Gastroesophageal sphincter (tissue), 4 donors: ENCODE data around the gene TRIM54. TPM values are rescaled to one million over a fixed set of nuclear protein-coding genes. Genes with fewer than 3 reads are reported as not detected.

Source experiments
- ATAC-seq: fragments of 150-250 bp; one replicate; pipeline ENCODE4 v1.9.1; 2016; ENCODE audit warnings: mild to moderate bottlenecking, moderate library complexity
- H3K27ac ChIP-seq, 4 donors: fragments of 200-600 bp; sonication (generic) in 3 of 4; 1 replicate in 3 of 4; 2 replicates in 1 of 4; pipeline ENCODE4 v1.5.1; 2016 to 2019
- H3K27me3 ChIP-seq: fragments of 200-600 bp; sonication (generic); one replicate; pipeline ENCODE4 v1.5.1; 2019
- H3K36me3 ChIP-seq, 2 donors: fragments of 200-600 bp; sonication (generic); one replicate each; pipeline ENCODE4 v1.5.1; 2019; ENCODE audit warnings: control low read depth in 1 of 2
- H3K4me1 ChIP-seq, 3 donors: fragments of 200-600 bp; sonication (generic); 1 replicate in 2 of 3; 2 replicates in 1 of 3; pipeline ENCODE4 v1.5.1; 2016 to 2019; ENCODE audit warnings: control low read depth in 2 of 3
- H3K4me3 ChIP-seq, 2 donors: fragments of 200-600 bp; sonication (generic); one replicate each; pipeline ENCODE4 v1.5.1; 2019; ENCODE audit warnings: mild to moderate bottlenecking in 1 of 2, moderate library complexity in 1 of 2
- H3K9me3 ChIP-seq, 3 donors: fragments of 200-600 bp; sonication (generic); one replicate each; pipeline ENCODE4 v1.5.1; 2017 to 2019; ENCODE audit warnings: control low read depth in 2 of 3
- CTCF ChIP-seq, 4 experiments: fragments of 200-600 bp in 2 of 4; fragments of 450-650 bp in 2 of 4; sonication (generic) in 1 of 4; IDR thresholded peaks; one replicate each; pipeline ENCODE4 v1.5.1; 2017 to 2019; ENCODE audit warnings: antibody characterized with exemption in 4 of 4, mild to moderate bottlenecking in 2 of 4, moderate library complexity in 2 of 4
- EP300 ChIP-seq: sonication (generic); formaldehyde crosslinking; IDR thresholded peaks from one replicate; pipeline ENCODE4 v1.6.1; 2017; ENCODE audit warnings: antibody characterized with exemption, mild to moderate bottlenecking
- POLR2A ChIP-seq, 2 donors: fragments of 450-650 bp; IDR thresholded peaks; one replicate each; pipeline ENCODE4 v1.6.1; 2017; ENCODE audit warnings: antibody characterized with exemption in 2 of 2, mild to moderate bottlenecking in 2 of 2, moderate library complexity in 1 of 2
- POLR2AphosphoS5 ChIP-seq: sonication (generic); formaldehyde crosslinking; IDR thresholded peaks from one replicate; pipeline ENCODE4 v1.6.1; 2017; ENCODE audit warnings: antibody characterized with exemption
- WGBS, 2 donors: methylation state at CpG; one replicate each; pipeline ENCODE4 v1.1.5; 2018; ENCODE audit warnings: low coverage in 1 of 2; 5-methylcytosine and 5-hydroxymethylcytosine counted together
- total RNA-seq, 4 donors: library from RNA; depleted of rRNA; stranded (reverse); fragments of >200 nt; gene quantifications; one replicate each; pipeline ENCODE4 v1.1.0, GENCODE V29; 2016

TRIM54 gene
- under 1 TPM in 2 of 4 donors, not detected in 2; 0.15 to 0.31 TPM for total RNA-seq

- no peaks in the 10 kb centered on the region for H3K9me3 ChIP-seq
- WGBS, 2 donors = 46 to 50% methylated on average over 2 to 3 of the region's 5 CpGs
- H3K36me3 ChIP-seq = no peaks in the 10 kb centered on the region
- H3K27me3 ChIP-seq = peaks cover 44% of the 10 kb centered on the region
- TF ChIP-seq EP300 (no peak), CTCF (IDR thresholded peaks at IDR 0.05) (no peak), POLR2AphosphoS5 (no peak), POLR2A (IDR thresholded peaks at IDR 0.05) (no peak)
- H3K4me1 ChIP-seq = peaks cover 0 to 6% (median 0%) of the 10 kb centered on the region in 3 donors
- H3K27ac ChIP-seq = no peak within 1 kb of the TSS
- ATAC-seq = no peak
- H3K4me3 ChIP-seq = no peak within 1 kb of the TSS
These were observed at the start of gene TRIM54 for GRCh38 chr2:27281855-27282559. TSS of gene TRIM54 (plus strand) at chr2:27282429. CDS start at chr2:27282732, 303 bp downstream.

GRCh38 chr2:27233341-27233740 lies 48.9 kb upstream of the TRIM54 start:
- no peaks in the 10 kb centered on the region for H3K9me3 ChIP-seq
- H3K27me3 ChIP-seq = no peaks in the 10 kb centered on the region
- TF ChIP-seq EP300 (no peak), POLR2AphosphoS5 (no peak), CTCF (IDR thresholded peaks at IDR 0.05) (no peak), POLR2A (IDR thresholded peaks at IDR 0.05) (no peak)
- no CpG with 5 or more reads among the region's 14 CpGs for WGBS, 2 donors
- H3K27ac ChIP-seq = no peak overlapping the region
- H3K4me1 ChIP-seq = no peaks in the 10 kb centered on the region
- H3K36me3 ChIP-seq = peaks cover 0 to 100% of the 10 kb centered on the region in 2 donors
- H3K4me3 ChIP-seq = no peak overlapping the region
- no peak for ATAC-seq

- WGBS, 2 donors = 96 to 100% methylated on average over 1 to 5 of the region's 12 CpGs
- H3K9me3 ChIP-seq = no peaks in the 10 kb centered on the region
- no peak overlapping the region for H3K4me3 ChIP-seq
- no peaks in the 10 kb centered on the region for H3K27me3 ChIP-seq
- no peak overlapping the region for H3K27ac ChIP-seq
- H3K36me3 ChIP-seq = peaks cover 0 to 100% of the 10 kb centered on the region in 2 donors
- no peak for ATAC-seq
- TF ChIP-seq POLR2A (IDR thresholded peaks at IDR 0.05) = no peak
- no peak for TF ChIP-seq EP300
- no peaks in the 10 kb centered on the region for H3K4me1 ChIP-seq
These were observed 46.1 kb upstream of the TRIM54 start for GRCh38 chr2:27236136-27236535.

- no peak for ATAC-seq
- no peak overlapping the region for H3K4me3 ChIP-seq
- H3K36me3 ChIP-seq = peaks cover 0 to 100% of the 10 kb centered on the region in 2 donors
- 96 to 100% methylated on average over 3 of the region's 3 CpGs for WGBS, 2 donors
- no peaks in the 10 kb centered on the region for H3K4me1 ChIP-seq
- H3K27me3 ChIP-seq = no peaks in the 10 kb centered on the region
- no peaks in the 10 kb centered on the region for H3K9me3 ChIP-seq
- H3K27ac ChIP-seq = no peak overlapping the region
- no peak for TF ChIP-seq POLR2A (IDR thresholded peaks at IDR 0.05)
- no peak for TF ChIP-seq EP300
- no peak for TF ChIP-seq POLR2AphosphoS5
- no peak for TF ChIP-seq CTCF (IDR thresholded peaks at IDR 0.05)
These were observed 45.6 kb upstream of the TRIM54 start for GRCh38 chr2:27236626-27237025.

- no peak for ATAC-seq
- no peak for TF ChIP-seq POLR2A (IDR thresholded peaks at IDR 0.05)
- TF ChIP-seq EP300 = no peak
- TF ChIP-seq POLR2AphosphoS5 = no peak
- TF ChIP-seq CTCF (IDR thresholded peaks at IDR 0.05) = no peak
- Histone ChIP-seq H3K36me3 (peaks cover 0 to 100% of the 10 kb centered on the region in 2 donors), H3K4me1 (no peaks in the 10 kb centered on the region), H3K27me3 (no peaks in the 10 kb centered on the region), H3K9me3 (no peaks in the 10 kb centered on the region), H3K27ac (no peak overlapping the region), H3K4me3 (no peak overlapping the region)
- WGBS, 2 donors = 80 to 100% methylated on average over 1 to 4 of the region's 15 CpGs
These were observed 44.8 kb upstream of the TRIM54 start for GRCh38 chr2:27237341-27237945.
